ENCODE data around the gene SIVA1. TPM values are rescaled to one million over a fixed set of nuclear protein-coding genes. Genes with fewer than 3 reads are reported as not detected.

SIVA1 gene
- total RNA-seq, 1 experiment from 2014 or later = 169 TPM

DNA sequence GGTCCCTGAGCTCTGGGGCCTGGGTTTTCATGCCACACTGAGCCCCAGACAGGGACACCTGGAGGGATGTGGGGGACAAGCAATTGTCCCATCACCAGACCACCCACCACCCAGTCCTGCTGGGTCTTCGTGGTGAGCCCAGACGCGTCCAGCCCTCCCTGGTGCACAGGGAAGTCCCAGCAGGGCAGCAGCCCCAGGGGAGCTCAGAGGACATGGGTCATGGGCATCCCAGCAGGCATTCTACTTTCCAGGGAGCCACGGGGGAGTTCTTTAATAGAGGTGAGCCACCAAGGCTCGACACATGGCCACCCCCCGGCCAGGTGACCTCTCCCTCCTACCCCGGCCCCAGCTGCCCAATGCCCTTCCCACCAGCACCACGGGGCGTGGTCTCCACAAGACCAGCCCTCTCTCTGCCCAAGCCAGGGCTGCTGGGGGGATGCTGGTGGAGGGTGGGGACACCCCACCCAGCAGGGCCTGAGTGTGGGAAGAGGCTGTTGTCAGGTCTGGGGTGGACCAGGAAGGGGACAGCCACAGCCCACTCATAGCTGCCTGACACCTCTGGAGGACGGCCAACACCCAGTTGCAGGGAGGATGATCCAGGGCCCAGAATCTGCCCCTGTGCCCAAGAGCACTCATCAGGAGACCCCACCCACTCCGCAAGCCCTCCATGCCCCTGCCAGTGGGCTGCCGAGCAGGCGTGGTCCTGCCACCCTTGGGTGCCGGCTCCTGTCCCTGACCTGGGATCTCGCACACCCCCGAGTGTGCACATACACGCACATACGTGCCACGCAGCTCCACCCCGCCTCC lies 28.5 kb downstream of the SIVA1 start:
- no peaks in the 10 kb centered on the region for H3K9me3 ChIP-seq
- H3K27me3 ChIP-seq = no peaks in the 10 kb centered on the region
- no peak overlapping the region for H3K4me3 ChIP-seq
- H3K36me3 ChIP-seq = no peaks in the 10 kb centered on the region; the same call in 1 of the 2 replicates
- DNase-seq = no peak

DNA sequence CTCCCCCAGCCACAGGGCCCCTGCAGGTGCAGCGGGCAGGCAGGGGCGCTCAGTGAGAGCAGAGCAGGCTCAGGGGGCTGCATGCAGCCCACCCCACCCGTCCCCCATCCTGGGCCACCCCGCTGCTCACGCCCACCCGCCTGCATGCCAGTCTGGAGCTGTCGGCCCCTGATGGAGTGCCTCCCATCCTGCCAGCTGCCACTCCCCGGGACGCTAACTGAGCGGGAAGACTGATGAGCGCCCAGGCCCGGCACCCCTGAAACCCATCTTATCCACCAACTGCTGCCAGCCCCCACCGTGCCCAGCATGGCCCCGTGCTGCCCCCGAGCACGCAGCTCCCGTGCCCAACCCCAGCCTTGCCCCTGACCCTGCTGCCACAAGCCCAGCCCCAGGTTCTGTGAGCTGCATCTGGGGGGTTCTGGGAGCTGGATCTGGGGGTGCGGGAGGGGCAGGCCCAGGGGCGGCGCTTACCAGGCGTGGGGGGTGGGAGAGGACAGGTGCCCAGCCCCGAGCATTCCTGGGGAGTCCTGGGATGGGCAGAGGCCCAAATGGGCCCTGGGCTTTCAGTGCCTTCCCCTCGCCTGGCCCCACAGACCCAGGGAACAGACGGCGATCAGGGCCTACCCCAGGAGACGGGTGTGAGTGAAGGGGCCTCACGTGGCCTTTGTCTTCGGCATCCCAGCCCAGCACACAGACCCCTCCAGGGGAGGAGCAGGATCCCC lies 29.3 kb downstream of the SIVA1 start:
- no peaks in the 10 kb centered on the region for H3K9me3 ChIP-seq
- no peaks in the 10 kb centered on the region for H3K27me3 ChIP-seq
- no peak for DNase-seq
- no peaks in the 10 kb centered on the region for H3K36me3 ChIP-seq
- no peak overlapping the region for H3K4me3 ChIP-seq

DNA sequence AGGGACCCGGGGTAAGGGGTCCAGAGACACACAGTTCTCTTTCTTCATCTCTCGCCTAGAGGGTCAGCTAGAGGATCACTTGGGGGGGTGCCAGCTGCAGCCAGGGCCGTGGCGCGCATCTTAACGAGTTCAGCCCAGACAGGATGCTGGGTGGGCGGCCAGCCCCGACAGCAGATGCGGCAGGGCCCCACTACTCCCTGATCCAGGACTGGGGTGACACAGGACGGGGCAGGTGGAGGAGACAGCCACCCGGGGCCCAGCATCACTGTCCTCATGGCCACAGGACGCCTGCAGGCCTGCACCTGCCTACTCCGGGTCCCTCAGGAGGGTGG lies 29.8 kb downstream of the SIVA1 start:
- no peak for DNase-seq
- Histone ChIP-seq H3K27me3 (no peaks in the 10 kb centered on the region), H3K36me3 (no peaks in the 10 kb centered on the region; the same call in 1 of the 2 replicates), H3K4me3 (no peak overlapping the region), H3K9me3 (no peaks in the 10 kb centered on the region)

DNA sequence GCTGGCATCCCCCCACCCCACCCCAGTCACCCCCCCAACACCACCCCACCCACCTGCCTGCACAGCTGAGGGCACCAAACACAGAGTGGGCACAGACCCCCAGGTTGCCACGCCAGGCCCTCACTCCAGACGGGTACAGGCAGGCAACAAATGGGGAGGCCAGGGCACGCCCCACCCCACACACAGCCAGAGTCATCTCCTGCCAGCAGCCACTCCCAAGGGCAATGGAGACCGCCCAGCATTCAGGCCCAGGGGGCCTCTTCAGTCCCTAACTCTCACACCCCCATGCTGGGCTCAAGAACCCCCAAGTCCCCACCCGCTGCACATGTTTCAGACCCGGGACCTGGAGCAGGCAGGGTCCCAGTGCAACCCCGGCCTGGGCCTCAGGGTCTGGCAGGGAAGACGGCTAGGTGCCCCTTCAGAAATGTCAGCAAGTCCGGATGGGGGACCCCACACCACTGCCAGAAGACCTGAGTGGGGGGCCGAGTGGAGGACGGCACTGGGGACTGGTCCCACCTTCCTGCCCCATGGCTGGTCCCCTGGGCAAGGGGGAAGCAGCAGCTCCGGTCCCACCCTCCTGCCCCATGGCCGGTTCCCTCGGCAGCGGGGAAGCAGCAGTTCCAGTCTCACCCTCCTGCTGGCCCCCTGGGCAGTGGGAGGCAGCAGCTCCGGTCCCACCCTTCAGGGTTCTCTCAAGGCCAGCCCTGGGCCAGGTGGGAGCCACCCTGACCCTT lies 30.7 kb downstream of the SIVA1 start:
- Histone ChIP-seq H3K27me3 (no peaks in the 10 kb centered on the region), H3K36me3 (no peaks in the 10 kb centered on the region; the same call in 1 of the 2 replicates), H3K9me3 (no peaks in the 10 kb centered on the region), H3K4me3 (no peak overlapping the region)
- DNase-seq = no peak

DNA sequence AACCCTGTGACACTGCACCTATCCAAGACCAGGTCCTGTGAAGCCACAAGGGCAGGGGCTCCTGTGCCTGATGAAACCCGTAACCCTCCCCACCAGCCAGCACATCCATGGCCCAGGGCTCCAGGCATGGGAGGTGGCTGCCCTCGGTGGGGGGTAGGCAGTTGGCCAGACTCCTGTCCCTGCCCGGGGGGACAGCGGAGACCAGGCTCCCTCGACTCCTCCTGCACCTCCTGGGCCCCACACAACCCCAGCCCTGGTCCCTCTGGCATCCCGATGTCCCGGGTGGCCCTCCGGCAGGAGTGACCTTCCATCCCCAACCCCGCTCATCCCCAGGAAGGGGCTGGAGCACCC lies 31.2 kb downstream of the SIVA1 start:
- DNase-seq = no peak
- no peaks in the 10 kb centered on the region; the same call in 1 of the 2 replicates for H3K36me3 ChIP-seq

DNA sequence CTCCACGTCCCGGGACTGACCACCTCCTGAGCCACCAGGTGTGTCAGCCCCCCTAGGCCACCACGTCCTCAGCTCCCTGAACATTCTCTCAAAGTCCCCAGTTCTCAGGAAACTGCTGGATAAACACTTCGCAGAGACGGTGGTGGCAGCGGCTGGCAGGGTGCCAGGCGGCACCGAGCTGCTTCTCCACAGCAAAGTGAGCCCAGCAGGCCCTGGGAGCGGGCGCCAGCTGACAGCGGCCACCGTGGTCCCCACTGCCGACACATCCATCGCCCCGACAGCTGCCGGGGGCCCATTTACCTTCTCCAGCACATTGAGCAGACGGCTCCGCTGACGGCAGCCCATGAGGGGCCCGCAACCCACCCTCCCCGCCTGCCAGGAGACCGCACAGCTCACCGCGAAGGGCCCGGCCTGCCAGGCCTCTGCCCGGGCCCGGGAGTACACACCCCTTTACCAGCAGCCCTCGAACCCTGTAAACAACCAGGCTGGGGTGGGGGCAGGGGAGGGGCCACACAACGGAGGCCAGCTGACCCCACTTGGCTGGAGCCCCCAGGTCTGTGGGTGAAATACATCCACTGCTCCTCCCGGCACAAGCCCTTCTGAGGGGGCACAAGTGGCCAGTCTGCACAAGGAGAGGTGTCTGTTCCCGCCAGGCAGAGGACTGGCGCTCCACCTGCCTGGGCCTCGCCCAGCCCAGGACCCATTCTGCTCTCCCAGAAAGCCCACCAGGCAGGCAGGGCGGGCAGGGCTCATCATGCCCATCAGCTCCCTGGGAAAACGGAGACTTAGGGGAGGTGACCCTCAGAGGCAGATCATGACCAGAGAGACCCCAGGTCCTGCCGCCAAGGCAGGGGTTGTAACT lies 32.1 kb downstream of the SIVA1 start:
- DNase-seq = no peak
- no peak overlapping the region for H3K4me3 ChIP-seq
- H3K27me3 ChIP-seq = no peaks in the 10 kb centered on the region
- no peaks in the 10 kb centered on the region for H3K9me3 ChIP-seq
- H3K36me3 ChIP-seq = no peaks in the 10 kb centered on the region; the same call in 1 of the 2 replicates

More for the DNA sequence above, 31.2 kb downstream of the SIVA1 start:
- H3K4me3 ChIP-seq = no peak overlapping the region
- no peaks in the 10 kb centered on the region for H3K9me3 ChIP-seq
- H3K27me3 ChIP-seq = no peaks in the 10 kb centered on the region

DNA sequence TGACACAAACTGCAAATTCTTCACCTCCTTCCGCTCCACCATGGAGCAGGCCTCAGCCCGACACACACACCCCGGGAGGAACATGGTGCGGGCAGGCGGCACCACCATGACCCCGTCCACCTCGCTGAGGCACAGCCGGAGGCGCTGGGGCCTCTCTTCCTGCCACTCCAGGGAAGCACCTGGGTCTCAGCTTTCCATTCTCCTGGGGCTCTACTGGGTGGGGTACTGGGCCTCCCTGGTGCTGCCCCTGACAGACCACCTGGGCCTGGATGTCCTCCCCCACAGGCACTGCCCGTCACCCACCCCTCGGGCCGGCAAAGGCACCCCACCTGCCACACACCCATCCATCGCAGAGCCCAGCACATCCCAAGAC lies 32.7 kb downstream of the SIVA1 start:
- Histone ChIP-seq H3K27me3 (no peaks in the 10 kb centered on the region), H3K4me3 (no peak overlapping the region), H3K36me3 (no peaks in the 10 kb centered on the region; the same call in 1 of the 2 replicates), H3K9me3 (no peaks in the 10 kb centered on the region)
- DNase-seq = no peak

DNA sequence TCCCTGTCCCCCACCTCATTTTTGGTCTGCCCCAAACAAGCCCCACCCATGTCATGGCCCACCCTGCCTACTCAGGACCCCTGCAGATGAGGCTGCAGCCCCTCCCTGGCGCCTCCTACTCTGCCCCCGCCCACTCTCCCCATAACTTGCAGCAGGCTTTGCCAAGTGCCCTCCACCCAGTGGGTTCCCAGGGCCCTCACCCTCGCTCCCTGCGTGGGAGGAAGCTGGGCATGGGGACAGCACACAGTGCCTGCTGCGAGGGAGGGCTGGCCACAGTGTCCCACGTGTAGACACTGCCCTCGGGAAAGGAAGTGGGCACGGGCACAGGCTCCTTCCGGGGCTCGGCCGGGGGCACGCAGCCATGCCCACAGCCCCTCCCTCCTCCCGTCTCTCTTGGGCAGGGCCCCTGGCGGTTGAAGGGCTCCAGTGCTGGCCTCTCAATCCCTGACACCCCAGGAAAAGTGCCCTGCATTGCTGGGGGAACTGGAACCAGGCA lies 33.2 kb downstream of the SIVA1 start:
- Histone ChIP-seq H3K9me3 (no peaks in the 10 kb centered on the region), H3K36me3 (no peaks in the 10 kb centered on the region; the same call in 1 of the 2 replicates)
- DNase-seq = no peak

DNA sequence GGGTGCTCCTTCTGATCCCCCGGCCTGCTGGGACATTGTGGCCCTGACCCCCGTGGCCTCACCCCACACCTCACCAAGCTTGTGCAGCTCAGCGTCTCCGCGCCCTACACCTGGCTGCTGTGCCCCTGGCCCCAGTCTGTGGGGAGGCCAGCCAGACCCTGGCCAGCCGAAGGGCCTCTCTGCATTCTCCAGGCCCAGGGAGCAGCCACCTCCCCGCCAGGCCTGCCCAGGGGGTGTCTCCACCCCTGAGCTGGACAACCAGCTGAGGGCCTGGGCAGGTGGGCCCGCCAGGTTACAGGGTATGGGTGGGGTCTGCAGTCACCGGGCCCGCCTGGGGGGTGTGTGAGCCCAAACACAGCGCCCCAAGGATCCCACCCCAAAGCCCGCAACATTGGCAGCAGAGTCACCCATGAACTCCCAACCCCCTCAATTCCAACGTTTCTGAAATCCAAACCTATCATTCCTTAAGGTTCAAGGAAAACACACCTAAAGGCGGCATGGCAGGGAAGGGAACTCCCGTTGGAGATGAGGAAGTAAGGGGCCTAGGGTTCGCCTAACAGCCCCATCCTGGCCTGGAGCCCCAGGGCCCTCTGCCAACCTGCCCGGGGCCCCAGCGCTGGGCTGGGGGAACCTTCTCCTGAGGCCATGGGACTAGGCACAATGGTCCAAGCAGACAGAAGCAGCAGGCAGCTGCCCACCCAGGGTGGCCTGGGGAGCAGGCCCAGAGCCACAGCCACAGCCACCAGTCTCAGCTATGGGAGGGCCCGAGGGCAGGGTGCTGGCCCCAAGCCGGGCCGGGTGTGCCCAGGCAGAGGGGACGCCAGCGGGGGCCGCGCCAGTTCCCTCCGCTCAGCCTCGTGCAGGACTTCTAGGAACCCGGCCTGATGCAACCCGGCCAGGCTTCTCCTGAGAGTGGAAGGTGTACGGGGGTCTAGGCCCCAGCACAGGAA lies 34.1 kb downstream of the SIVA1 start:
- H3K4me3 ChIP-seq = no peak overlapping the region
- no peak for DNase-seq
- H3K27me3 ChIP-seq = no peaks in the 10 kb centered on the region
- no peaks in the 10 kb centered on the region; the same call in 1 of the 2 replicates for H3K36me3 ChIP-seq
- no peaks in the 10 kb centered on the region for H3K9me3 ChIP-seq

More for the DNA sequence above, 33.2 kb downstream of the SIVA1 start:
- Histone ChIP-seq H3K27me3 (no peaks in the 10 kb centered on the region), H3K4me3 (no peak overlapping the region)

DNA sequence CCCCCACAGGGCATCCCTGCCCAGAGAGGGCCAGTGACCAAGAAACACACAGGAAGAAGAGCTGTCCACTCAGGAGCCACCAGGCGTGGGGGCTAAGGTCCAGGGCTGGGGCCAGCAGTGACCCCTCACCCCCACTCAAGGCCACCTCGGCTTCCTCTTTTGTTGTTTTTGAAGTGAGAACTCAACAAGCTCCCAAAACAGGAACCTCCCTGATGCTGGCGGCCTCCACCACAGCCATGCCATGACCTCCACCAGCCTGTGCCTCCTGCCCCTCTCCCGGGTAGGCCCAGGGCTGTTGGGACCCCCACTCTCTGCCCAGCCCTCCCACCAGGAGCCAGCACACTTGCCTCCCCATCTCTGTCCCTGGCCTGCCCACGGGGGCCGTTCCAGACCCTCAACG lies 34.8 kb downstream of the SIVA1 start:
- Histone ChIP-seq H3K36me3 (no peaks in the 10 kb centered on the region; the same call in 1 of the 2 replicates), H3K9me3 (no peaks in the 10 kb centered on the region), H3K4me3 (no peak overlapping the region), H3K27me3 (no peaks in the 10 kb centered on the region)
- DNase-seq = no peak

DNA sequence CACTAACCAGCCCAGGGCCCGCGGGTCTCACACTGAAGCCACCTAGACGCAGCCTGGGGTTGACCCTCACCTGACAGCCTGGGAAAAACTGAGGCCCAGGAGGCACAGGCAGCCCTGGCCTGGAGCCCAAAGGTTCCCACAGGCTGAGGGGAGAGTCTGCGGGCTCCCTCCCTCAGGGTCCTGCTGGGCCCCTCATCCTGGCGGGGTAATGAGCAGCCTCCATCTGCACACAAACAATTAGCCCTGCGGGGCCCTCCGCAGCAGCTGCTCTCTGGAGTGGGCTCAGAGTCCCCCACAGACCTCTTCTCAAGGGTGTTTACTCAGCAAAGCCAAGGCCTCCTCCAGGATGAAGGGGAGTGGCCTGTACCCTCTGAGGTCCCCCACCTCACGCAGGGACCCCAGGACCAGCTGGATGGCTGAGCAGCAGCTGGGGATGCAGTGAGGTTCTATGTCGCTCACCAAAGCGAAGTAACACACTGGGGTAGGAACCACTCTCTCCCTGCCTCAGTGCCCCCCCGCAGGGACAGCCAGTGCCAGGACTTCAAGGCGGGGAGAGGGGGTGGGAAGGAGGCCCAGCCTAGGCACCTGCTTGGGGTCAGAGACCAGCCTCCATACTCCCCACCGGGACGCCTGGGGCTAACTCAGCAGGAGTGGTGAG lies 35.3 kb downstream of the SIVA1 start:
- Histone ChIP-seq H3K27me3 (no peaks in the 10 kb centered on the region), H3K9me3 (no peaks in the 10 kb centered on the region), H3K4me3 (no peak overlapping the region), H3K36me3 (no peaks in the 10 kb centered on the region; the same call in 1 of the 2 replicates)
- DNase-seq = no peak

DNA sequence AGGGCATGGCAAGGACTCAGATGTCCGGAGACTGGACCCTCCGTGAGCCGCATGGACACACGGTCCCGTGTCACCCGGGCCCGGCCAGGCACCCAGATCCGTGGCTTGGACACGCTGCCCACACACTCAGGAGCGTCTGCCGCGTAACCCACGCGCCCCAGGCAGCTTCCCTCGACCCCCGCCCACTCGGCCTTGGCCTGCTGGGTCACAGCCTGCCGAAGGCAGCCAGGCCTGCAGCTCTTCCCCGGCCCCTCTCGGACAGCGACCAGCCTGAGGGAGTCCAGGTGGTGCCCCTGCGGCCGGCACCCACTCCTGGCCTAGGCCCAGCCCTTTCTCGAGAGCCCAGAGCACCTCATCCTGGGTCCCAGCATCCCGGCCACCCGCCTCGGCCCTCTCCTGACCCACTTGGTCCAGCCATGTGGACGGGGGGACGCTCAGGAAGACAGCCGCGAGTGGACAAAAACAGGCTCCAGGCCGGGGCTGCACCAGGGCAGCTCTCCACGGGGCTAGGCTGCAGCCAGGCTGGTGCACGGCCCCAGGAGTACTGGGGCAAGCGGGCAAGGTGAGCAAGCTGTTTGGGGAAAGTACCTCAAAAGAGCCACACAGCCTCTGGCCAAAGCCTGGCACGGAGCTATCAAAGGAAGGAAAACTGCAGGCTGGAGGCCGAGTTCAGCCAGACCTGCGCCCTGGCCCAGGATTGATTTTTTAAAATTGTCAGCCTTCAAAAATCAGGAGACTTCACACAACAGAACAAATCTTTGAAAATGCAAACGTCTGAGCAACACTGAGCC lies 36.1 kb downstream of the SIVA1 start:
- no peaks in the 10 kb centered on the region for H3K9me3 ChIP-seq
- DNase-seq = no peak
- H3K27me3 ChIP-seq = no peaks in the 10 kb centered on the region
- H3K4me3 ChIP-seq = no peak overlapping the region
- peaks cover 3% of the 10 kb centered on the region for H3K36me3 ChIP-seq

DNA sequence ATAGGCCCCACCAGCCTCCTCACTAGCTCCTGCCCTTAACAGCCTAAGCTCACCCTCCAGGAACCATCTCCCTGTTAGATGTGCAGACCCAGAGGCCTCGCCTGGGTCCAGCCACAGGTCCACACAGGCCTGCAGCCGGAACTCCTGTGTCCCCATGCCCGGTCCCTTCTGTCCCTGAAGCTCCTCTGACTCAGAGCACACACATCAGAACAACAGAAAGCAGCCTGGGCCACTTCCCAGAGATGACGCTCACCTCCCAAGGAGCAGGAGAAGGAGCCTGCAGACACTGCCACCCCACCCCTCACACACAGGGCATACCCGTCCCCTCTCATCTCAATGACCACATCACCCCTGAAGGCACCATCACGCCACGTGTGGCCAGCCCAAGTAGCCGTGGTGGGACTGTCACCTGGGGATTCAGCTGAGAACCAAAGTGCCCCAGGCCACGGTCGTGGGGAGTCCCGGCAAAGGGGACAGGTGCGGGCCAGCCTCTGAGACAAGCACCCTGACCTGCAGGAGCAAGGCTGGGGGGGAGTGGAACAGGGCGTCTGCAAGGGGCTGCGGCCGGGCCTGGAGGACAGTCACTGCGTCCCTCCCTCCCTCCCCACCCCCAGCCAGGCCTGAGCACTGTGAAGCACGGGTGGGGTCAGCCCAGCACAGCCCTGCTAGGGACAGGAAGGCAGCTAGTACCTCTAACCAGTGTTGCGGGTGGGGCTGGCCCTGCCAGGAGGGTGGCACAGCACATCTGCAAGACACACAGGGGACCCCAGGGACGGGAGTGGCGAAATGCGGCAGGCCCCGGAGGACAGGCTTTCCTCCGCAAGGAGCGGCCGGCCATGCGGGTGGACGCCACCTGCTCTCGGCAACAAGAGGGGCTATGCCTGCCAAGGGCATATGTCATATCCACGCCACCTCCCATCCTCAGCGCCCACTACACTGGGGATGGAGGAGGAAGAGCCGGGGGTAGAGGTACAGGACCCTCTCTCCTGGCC lies 37.1 kb downstream of the SIVA1 start:
- H3K9me3 ChIP-seq = no peaks in the 10 kb centered on the region
- H3K4me3 ChIP-seq = no peak overlapping the region
- peaks cover 3% of the 10 kb centered on the region for H3K36me3 ChIP-seq
- no peaks in the 10 kb centered on the region for H3K27me3 ChIP-seq
- no peak for DNase-seq

Measured in MG63 (cell line).